ENCODE results near the gene ITGB3BP.

ITGB3BP gene

DNA sequence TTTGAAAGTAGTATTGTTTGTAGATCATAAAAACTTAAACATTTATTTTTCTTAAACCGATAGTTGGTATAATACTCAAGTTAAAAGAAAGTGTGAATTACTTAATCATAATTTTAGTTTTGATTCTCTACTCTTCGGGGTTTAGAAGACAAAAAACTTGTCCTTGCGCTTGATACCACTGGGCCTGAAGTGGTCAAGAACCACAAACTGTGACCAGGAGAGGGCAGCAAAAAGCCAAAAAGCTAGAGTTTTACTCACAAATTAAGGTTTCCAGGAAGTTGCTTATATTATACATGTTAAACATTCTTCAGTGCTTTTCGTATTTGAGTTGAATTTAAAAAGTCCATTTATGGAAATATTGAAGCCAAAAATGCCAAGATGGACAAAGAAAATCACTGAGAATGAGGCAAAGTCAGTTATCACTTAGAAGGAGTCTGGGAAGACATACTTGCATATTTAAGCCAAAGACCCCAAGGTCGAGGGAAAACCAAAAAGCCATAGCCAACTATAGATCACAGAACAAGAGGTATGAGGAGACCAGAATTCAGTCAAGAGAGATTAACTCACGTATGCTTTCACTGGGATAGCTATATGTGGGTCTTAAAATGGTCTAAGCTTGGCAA, 34.5 kb upstream of the ITGB3BP start:
- Histone ChIP-seq H3F3A (ENCODE audit: low read depth) (no peaks in the 10 kb centered on the region), H3K79me2 (ENCODE audit: insufficient read depth, low read length) (no peaks in the 10 kb centered on the region), H4K20me1 (ENCODE audit: insufficient read depth, low read length, poor library complexity, severe bottlenecking) (no peaks in the 10 kb centered on the region), H3K4me2 (ENCODE audit: low read depth, low read length, poor library complexity, severe bottlenecking) (no peak overlapping the region), H3K4me3 (ENCODE audit: low read length, poor library complexity, severe bottlenecking) (no peak overlapping the region), H3K36me3 (ENCODE audit: insufficient read depth, low read length) (no peaks in the 10 kb centered on the region), H2AFZ (ENCODE audit: low read length) (peak overlapping the region; percentile 76), H3K9me3 (ENCODE audit: insufficient read depth, low read depth, low read length) (no peaks in the 10 kb centered on the region), H3K27me3 (ENCODE audit: insufficient read depth, low read length, poor library complexity, severe bottlenecking) (no peaks in the 10 kb centered on the region), H3K4me1 (ENCODE audit: insufficient read depth, low read length, poor library complexity, severe bottlenecking) (no peaks in the 10 kb centered on the region), H3K9me2 (replicated peaks; ENCODE audit: low read depth, low read length) (no peaks in the 10 kb centered on the region), H3K9ac (ENCODE audit: low read depth, low read length, poor library complexity, severe bottlenecking) (no peak overlapping the region)
- TF ChIP-seq, protein P1, sequence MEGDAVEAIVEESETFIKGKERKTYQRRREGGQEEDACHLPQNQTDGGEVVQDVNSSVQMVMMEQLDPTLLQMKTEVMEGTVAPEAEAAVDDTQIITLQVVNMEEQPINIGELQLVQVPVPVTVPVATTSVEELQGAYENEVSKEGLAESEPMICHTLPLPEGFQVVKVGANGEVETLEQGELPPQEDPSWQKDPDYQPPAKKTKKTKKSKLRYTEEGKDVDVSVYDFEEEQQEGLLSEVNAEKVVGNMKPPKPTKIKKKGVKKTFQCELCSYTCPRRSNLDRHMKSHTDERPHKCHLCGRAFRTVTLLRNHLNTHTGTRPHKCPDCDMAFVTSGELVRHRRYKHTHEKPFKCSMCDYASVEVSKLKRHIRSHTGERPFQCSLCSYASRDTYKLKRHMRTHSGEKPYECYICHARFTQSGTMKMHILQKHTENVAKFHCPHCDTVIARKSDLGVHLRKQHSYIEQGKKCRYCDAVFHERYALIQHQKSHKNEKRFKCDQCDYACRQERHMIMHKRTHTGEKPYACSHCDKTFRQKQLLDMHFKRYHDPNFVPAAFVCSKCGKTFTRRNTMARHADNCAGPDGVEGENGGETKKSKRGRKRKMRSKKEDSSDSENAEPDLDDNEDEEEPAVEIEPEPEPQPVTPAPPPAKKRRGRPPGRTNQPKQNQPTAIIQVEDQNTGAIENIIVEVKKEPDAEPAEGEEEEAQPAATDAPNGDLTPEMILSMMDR (conservative IDR thresholded peaks at IDR 0.05; ENCODE audit: low read length), result peak; percentile 76
- TF ChIP-seq EZH2phosphoT487 (IDR thresholded peaks at IDR 0.05; ENCODE audit: borderline replicate concordance), result no peak

DNA sequence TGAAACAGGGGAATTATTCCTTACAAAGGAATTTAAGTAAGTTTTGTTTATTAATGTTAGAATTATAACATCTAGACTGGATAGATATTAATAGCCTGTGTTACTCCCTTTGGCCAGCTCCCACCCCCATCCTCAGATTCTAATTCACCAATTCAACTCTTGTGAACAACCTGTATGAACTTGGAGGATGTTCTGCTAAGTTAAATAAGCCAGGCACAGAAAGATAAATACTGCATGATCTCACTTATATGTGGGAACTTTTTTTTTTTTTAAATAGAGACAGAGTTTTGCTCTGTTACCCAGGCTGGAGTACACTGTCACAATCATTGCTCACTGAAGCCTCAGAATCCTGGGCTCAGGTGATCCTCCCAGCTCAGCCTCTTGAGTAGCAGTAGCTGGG, 32.5 kb upstream of the ITGB3BP start:
- no peak overlapping the region for H2AFZ ChIP-seq (ENCODE audit: low read length)
- no peak overlapping the region for H3K4me2 ChIP-seq (ENCODE audit: low read depth, low read length, poor library complexity, severe bottlenecking)
- H3K9me3 ChIP-seq (ENCODE audit: insufficient read depth, low read depth, low read length), result no peaks in the 10 kb centered on the region
- no peak overlapping the region for H3K9ac ChIP-seq (ENCODE audit: low read depth, low read length, poor library complexity, severe bottlenecking)
- H3K4me3 ChIP-seq (ENCODE audit: low read length, poor library complexity, severe bottlenecking), result no peak overlapping the region
- H3F3A ChIP-seq (ENCODE audit: low read depth), result no peaks in the 10 kb centered on the region
- H3K36me3 ChIP-seq (ENCODE audit: insufficient read depth, low read length), result no peaks in the 10 kb centered on the region
- no peaks in the 10 kb centered on the region for H3K79me2 ChIP-seq (ENCODE audit: insufficient read depth, low read length)
- no peaks in the 10 kb centered on the region for H3K4me1 ChIP-seq (ENCODE audit: insufficient read depth, low read length, poor library complexity, severe bottlenecking)
- no peaks in the 10 kb centered on the region for H3K27me3 ChIP-seq (ENCODE audit: insufficient read depth, low read length, poor library complexity, severe bottlenecking)
- TF ChIP-seq, protein P1 (conservative IDR thresholded peaks at IDR 0.05; ENCODE audit: low read length), result no peak
- TF ChIP-seq EZH2phosphoT487 (IDR thresholded peaks at IDR 0.05; ENCODE audit: borderline replicate concordance), result no peak
- no peaks in the 10 kb centered on the region for H4K20me1 ChIP-seq (ENCODE audit: insufficient read depth, low read length, poor library complexity, severe bottlenecking)
- H3K9me2 ChIP-seq (replicated peaks; ENCODE audit: low read depth, low read length), result no peaks in the 10 kb centered on the region

DNA sequence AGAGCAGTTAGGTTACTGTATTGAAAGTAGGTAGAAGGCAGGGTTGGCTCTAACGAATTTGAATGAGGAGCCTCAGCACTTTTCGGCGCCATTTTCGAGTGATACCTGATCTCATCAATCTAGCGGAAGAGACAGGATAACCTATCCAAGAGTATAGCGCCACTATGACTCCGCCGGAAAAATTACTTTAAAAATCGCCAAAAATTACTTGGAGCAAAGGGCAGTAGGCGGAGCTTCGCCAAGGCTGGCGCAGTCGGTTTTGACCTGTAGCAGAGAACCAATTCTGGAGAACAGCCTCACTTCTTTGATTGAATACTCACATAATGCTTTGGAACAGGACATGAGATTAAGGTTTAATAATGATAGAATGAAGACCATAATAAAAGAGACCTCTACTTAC, 25.9 kb upstream of the ITGB3BP start:
- TF ChIP-seq EZH2phosphoT487 (IDR thresholded peaks at IDR 0.05; ENCODE audit: borderline replicate concordance), result no peak
- TF ChIP-seq, protein P1 (conservative IDR thresholded peaks at IDR 0.05; ENCODE audit: low read length), result no peak
- H3K4me2 ChIP-seq (ENCODE audit: low read depth, low read length, poor library complexity, severe bottlenecking), result no peak overlapping the region
- H3K9me3 ChIP-seq (ENCODE audit: insufficient read depth, low read depth, low read length), result no peaks in the 10 kb centered on the region
- H3K9me2 ChIP-seq (replicated peaks; ENCODE audit: low read depth, low read length), result no peaks in the 10 kb centered on the region
- H3K4me3 ChIP-seq (ENCODE audit: low read length, poor library complexity, severe bottlenecking), result no peak overlapping the region
- H3K9ac ChIP-seq (ENCODE audit: low read depth, low read length, poor library complexity, severe bottlenecking), result no peak overlapping the region
- H4K20me1 ChIP-seq (ENCODE audit: insufficient read depth, low read length, poor library complexity, severe bottlenecking), result no peaks in the 10 kb centered on the region
- no peaks in the 10 kb centered on the region for H3K27me3 ChIP-seq (ENCODE audit: insufficient read depth, low read length, poor library complexity, severe bottlenecking)
- H3K79me2 ChIP-seq (ENCODE audit: insufficient read depth, low read length), result no peaks in the 10 kb centered on the region
- no peaks in the 10 kb centered on the region for H3F3A ChIP-seq (ENCODE audit: low read depth)
- no peak overlapping the region for H2AFZ ChIP-seq (ENCODE audit: low read length)
- no peaks in the 10 kb centered on the region for H3K36me3 ChIP-seq (ENCODE audit: insufficient read depth, low read length)
- no peaks in the 10 kb centered on the region for H3K4me1 ChIP-seq (ENCODE audit: insufficient read depth, low read length, poor library complexity, severe bottlenecking)
